Neural progenitor cell (in vitro differentiated cells): ENCODE results near the gene PPP6R3.

Source experiments
- CTCF ChIP-seq: fragments of 200-600 bp; sonication (generic); IDR thresholded peaks from 2 replicates; pipeline ENCODE4 v1.5.1; 2017; ENCODE audit warnings: antibody characterized with exemption, mild to moderate bottlenecking
- EZH2 ChIP-seq: fragments of 200-600 bp; sonication (generic); IDR thresholded peaks from 2 replicates; pipeline ENCODE4 v1.6.1; 2017; ENCODE audit warnings: antibody characterized with exemption, mild to moderate bottlenecking, moderate library complexity
- EZH2phosphoT487 ChIP-seq: fragments of 200-600 bp; sonication (generic); IDR thresholded peaks from 2 replicates; pipeline ENCODE4 v1.6.1; 2017; ENCODE audit warnings: antibody characterized with exemption

- no peak for TF ChIP-seq CTCF
- TF ChIP-seq EZH2: no peak
- TF ChIP-seq EZH2phosphoT487: no peak
Observed at GRCh38 chr11:68664141-68664540, 203.6 kb downstream of the PPP6R3 start.
